Measurements from ENCODE around the gene HBEGF. TPM values are rescaled to one million over a fixed set of nuclear protein-coding genes. Genes with fewer than 3 reads are reported as not detected.

HBEGF gene
- total and polyA plus RNA-seq, 10 donors: 1.2 to 16.2 (median 6.9) TPM

DNA sequence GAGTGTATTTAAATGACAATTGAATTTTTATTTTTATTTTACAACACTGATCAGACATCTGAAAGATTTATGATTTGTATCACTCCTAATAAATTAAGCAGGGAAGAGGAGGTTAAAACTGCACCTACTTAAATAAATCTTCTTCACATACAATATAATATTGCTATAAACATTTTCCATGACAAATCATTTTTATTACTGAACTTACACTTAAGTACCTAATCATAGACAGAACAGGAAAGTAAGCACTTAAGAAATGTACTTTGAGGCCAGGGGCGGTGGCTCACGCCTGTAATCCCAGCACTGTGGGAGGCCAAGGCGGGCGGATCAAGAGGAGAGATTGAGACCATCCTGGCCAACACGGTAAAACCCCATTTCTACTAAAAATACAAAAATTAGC, 47.3 kb downstream of the HBEGF start:
- H3K27ac ChIP-seq: no peak overlapping the region
- intact Hi-C loops (cut with DNase I; ENCODE audit: low total_unique reads): no loop called here
- no peak for DNase-seq
- 87 to 94% (median 93%) methylated on average over 5 of the region's 5 CpGs for WGBS, 5 donors
- no peaks in the 10 kb centered on the region for H3K27me3 ChIP-seq (replicated peaks in 1 of 7)
- no peaks in the 10 kb centered on the region for H3K9me3 ChIP-seq
- TF ChIP-seq POLR2A (IDR thresholded peaks at IDR 0.05) (no peak), POLR2AphosphoS5 (IDR thresholded peaks at IDR 0.05) (no peak)
- TF ChIP-seq, protein P1, sequence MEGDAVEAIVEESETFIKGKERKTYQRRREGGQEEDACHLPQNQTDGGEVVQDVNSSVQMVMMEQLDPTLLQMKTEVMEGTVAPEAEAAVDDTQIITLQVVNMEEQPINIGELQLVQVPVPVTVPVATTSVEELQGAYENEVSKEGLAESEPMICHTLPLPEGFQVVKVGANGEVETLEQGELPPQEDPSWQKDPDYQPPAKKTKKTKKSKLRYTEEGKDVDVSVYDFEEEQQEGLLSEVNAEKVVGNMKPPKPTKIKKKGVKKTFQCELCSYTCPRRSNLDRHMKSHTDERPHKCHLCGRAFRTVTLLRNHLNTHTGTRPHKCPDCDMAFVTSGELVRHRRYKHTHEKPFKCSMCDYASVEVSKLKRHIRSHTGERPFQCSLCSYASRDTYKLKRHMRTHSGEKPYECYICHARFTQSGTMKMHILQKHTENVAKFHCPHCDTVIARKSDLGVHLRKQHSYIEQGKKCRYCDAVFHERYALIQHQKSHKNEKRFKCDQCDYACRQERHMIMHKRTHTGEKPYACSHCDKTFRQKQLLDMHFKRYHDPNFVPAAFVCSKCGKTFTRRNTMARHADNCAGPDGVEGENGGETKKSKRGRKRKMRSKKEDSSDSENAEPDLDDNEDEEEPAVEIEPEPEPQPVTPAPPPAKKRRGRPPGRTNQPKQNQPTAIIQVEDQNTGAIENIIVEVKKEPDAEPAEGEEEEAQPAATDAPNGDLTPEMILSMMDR (IDR thresholded peaks at IDR 0.05 in 8 of 11, conservative IDR thresholded peaks at IDR 0.05 in 3 of 11): no peak
- peaks cover 0 to 36% (median 19%) of the 10 kb centered on the region in 6 donors for H3K36me3 ChIP-seq
- H3K4me3 ChIP-seq: no peak overlapping the region
- H3K4me1 ChIP-seq: peaks cover 13 to 94% (median 55%) of the 10 kb centered on the region in 6 donors

DNA sequence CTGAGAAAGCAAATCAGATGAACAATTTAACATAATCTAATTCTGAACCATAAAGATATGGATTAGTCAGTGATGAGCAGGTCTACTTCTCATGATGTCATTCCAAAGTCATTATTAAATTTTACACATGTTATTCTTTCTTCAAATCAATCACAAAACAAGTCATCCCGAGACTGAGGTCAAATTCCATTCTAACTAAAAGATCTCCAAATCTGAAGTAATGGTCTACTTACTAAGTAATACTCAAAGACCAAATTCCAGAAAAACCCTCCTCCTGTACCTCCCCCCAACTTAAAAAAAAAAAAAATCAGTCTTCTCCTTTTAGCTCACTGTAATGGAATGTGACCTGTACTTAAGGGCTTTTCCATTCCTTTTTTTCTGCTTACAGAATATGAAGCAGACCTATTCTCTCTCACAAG, 48.2 kb downstream of the HBEGF start:
- Histone ChIP-seq H3K36me3 (peaks cover 0 to 36% (median 19%) of the 10 kb centered on the region in 6 donors), H3K4me1 (peaks cover 13 to 96% (median 56%) of the 10 kb centered on the region in 6 donors), H3K4me3 (no peak overlapping the region), H3K27me3 (replicated peaks in 1 of 7) (no peaks in the 10 kb centered on the region), H3K9me3 (no peaks in the 10 kb centered on the region), H3K27ac (no peak overlapping the region)
- WGBS, 5 donors: 75 to 87% (median 81%) methylated on average over 1 of the region's 1 CpG
- TF ChIP-seq, protein P1 (IDR thresholded peaks at IDR 0.05 in 8 of 11, conservative IDR thresholded peaks at IDR 0.05 in 3 of 11): no peak
- no peak for TF ChIP-seq POLR2A (IDR thresholded peaks at IDR 0.05)
- no peak for TF ChIP-seq POLR2AphosphoS5 (IDR thresholded peaks at IDR 0.05)
- intact Hi-C loops (cut with DNase I; ENCODE audit: low total_unique reads): no loop called here
- no peak for DNase-seq

DNA sequence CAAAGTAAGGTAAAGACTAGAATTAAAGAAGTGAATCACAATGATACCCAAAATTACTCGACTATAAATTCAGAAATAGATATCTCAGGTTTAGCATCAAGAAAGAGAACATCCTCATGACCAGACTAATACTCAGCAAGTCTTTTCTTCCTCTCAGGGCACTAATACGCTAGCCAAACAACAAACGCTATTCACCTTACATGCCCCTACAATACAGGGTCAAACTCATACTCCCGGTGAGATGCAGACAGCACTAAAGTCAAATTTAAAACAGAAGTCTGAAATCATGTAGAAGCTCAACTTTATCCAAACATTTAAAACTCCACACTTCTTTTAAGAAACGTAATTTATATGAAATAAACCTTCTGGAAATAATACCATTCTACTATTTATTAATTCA, 49.1 kb downstream of the HBEGF start:
- H3K4me3 ChIP-seq: no peak overlapping the region
- H3K4me1 ChIP-seq: peaks cover 13 to 98% (median 57%) of the 10 kb centered on the region in 6 donors
- intact Hi-C loops (cut with DNase I; ENCODE audit: low total_unique reads): no loop called here
- WGBS, 5 donors: 78 to 88% (median 85%) methylated on average over 5 of the region's 5 CpGs
- no peak overlapping the region for H3K27ac ChIP-seq
- H3K9me3 ChIP-seq: no peaks in the 10 kb centered on the region
- DNase-seq: no peak
- TF ChIP-seq, protein P1 (IDR thresholded peaks at IDR 0.05 in 8 of 11, conservative IDR thresholded peaks at IDR 0.05 in 3 of 11): no peak
- TF ChIP-seq POLR2A (IDR thresholded peaks at IDR 0.05) (no peak), POLR2AphosphoS5 (IDR thresholded peaks at IDR 0.05) (no peak)
- H3K27me3 ChIP-seq (replicated peaks in 1 of 7): no peaks in the 10 kb centered on the region
- H3K36me3 ChIP-seq: peaks cover 0 to 36% (median 19%) of the 10 kb centered on the region in 6 donors

DNA sequence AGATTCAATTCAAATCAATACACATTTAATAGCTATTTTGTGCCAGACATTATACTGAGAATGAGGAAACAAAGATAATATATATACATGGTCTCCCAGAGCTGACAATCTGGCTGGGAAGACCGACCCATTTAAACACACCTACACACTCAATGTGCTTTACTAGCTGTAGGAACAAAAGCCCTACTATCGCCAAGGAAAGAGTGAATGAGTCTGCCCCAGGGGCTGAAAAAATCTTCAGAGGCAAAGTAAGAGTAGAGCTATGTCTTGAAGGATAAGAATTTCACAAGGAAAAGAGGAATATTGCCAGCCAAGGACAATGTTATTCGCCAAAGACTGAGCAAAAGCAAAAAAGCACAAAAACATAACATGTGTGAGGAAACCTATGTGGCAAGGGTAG, 50.1 kb downstream of the HBEGF start:
- peaks cover 0 to 36% (median 19%) of the 10 kb centered on the region in 6 donors for H3K36me3 ChIP-seq
- H3K4me3 ChIP-seq: no peak overlapping the region
- 78 to 98% (median 97%) methylated on average over 3 of the region's 3 CpGs for WGBS, 5 donors
- TF ChIP-seq, protein P1 (IDR thresholded peaks at IDR 0.05 in 8 of 11, conservative IDR thresholded peaks at IDR 0.05 in 3 of 11): no peak
- H3K9me3 ChIP-seq: no peaks in the 10 kb centered on the region
- H3K27me3 ChIP-seq (replicated peaks in 1 of 7): no peaks in the 10 kb centered on the region
- no peak overlapping the region for H3K27ac ChIP-seq
- DNase-seq: no peak
- peaks cover 8 to 90% (median 48%) of the 10 kb centered on the region in 6 donors for H3K4me1 ChIP-seq
- intact Hi-C loops (cut with DNase I; ENCODE audit: low total_unique reads): no loop called here
